Renal cortex interstitium (tissue), 11 donors: ENCODE data around the gene ZSCAN25. TPM values are rescaled to one million over a fixed set of nuclear protein-coding genes. Genes with fewer than 3 reads are reported as not detected.
"Not testable (repeated sequence)": the region's sequence is repeated elsewhere in the genome, so short reads cannot be mapped to it uniquely, and the experiment has no call there.

Experiments used
- DNase-seq, 11 donors: peaks; one replicate each; pipeline ENCODE4 v3.0.0-alpha.2; 2013; ENCODE audit warnings: low read depth in 9 of 11, low spot score in 4 of 11; ENCODE audit errors: extremely low read depth in 1 of 11
- polyA plus RNA-seq, 3 donors: library from polyadenylated mRNA; unstranded; fragments of 120-200 nt; gene quantifications; one replicate each; pipeline ENCODE4 v1.2.1, GENCODE V29; 2013; ENCODE audit not compliant: insufficient read length in 3 of 3

The ZSCAN25 gene
- polyA plus RNA-seq, 3 donors, result 18.5 to 21.0 (median 19.5) TPM

DNA sequence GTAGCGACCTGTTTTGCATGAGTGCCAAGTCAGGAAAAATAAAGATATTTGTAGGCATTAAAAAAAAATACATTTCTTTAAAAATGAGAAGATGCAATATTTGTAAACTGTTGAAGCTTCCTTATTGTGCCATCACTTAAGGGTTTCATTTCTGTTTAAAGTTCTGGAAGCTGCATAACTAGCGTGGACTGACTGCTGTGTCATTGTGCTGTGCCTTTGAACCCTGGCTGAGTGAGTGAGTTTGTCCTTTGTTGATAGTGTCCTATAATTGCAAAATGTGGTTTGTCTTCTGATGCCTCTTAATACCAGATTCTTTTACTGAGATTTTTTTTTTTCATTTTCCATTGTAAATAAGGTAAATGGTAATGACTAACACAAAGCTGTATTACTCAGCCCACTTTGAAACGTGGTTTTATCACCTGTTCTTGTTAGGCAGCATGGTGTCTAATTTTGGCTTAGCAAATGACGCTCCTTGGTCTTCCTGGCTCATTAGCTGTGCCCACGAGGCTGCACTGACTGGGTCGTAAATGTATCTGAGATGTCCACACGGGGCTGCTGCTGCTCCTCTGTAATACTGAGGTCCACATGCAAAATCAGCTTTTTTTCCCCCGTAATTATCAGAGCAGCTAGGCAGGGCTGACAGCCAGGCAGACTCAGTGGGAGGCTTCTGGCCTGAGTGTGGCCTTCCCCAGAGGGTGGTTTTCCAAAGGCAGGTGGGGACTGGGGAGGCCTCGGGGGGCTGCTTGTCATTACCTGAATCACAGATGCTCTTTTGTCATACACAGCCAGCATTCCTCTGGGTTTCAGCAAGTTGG, 14.8 kb downstream of the ZSCAN25 start:
- DNase-seq, result no peak

DNA sequence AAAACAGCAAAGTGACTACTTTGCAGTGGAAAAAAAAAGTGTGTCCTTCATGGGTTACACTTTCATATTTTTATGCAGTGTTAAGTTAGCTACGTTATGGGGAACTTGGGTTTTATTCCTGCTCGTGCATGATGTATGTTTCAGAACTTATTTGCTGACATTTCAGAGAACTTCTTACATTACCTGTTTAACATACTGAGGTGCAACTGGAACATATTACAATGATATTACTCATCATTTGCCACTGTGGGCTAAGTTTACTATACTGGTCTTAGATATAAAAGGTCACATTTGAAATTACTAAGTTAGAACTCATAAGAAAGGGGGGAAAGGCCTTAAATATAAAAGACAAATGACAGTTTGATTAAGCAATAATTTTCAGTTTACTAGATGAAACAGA, 20.7 kb downstream of the ZSCAN25 start:
- not testable (repeated sequence) for DNase-seq

- DNase-seq, result no peak
Observed at GRCh38 chr7:99638731-99639130, 22.0 kb downstream of the ZSCAN25 start.

DNA sequence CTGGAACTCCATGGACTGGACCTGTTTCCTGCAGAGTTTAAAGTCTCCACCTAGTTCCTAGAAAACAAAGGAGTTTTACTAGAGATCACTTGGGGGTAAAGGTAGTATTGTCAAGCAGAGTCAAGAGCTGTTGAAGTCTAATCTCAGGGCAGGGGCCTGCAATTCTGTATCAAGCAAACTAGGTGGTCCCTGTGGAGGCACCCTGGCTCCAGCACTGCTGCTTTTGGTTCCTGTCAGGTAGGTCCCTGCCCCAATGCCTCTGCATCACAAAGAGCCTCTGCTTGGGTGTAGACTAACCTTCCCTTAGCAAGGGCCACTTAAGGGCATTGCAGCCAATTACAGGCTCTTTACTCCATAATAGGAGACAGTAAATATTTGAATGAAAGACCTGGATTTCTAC, 22.5 kb downstream of the ZSCAN25 start:
- no peak for DNase-seq

DNA sequence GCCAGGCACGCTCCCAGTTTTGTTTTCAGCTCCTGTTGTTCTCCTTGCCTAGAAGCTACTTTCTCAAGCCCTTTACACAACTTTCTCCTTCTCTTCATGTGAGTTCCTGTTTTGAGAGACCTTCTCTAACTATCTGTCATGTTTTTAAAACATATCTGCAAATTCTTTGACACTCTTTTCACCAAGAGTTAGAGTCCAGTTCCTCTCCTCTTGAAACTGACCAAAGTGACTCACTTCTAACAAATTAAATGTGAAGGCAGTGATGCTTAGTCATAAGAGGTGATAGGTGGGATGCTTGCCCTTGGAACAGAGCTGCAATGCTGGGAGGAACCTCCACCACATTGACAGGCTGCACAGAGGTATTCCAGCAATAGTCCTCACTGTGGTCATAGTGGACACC, 25.3 kb downstream of the ZSCAN25 start:
- DNase-seq, result no peak

DNA sequence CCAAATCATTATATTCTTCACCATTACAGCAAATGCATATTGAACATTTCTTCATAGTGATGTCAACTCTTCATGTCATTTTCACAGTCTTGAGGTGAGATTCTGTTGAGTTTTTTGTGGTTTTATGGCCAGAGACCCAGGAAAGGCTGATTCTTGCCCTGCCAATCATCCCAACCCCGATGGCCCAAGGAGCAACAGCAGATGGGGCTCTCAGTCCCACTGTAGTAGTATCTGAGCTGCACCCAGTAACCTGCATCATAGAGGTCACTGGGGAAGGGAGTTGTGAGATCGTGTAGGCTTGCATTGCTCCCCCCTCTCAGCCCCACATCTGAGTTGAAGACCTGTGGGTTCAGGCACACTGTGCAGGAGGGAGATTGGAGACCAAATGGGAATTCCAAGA, 26.7 kb downstream of the ZSCAN25 start:
- no peak for DNase-seq

GRCh38 chr7:99644431-99644830, 27.7 kb downstream of the ZSCAN25 start:
- no peak for DNase-seq

GRCh38 chr7:99645590-99645989, 28.8 kb downstream of the ZSCAN25 start:
- no peak for DNase-seq

- no peak for DNase-seq
Observed at GRCh38 chr7:99648843-99649242, 32.1 kb downstream of the ZSCAN25 start.

DNA sequence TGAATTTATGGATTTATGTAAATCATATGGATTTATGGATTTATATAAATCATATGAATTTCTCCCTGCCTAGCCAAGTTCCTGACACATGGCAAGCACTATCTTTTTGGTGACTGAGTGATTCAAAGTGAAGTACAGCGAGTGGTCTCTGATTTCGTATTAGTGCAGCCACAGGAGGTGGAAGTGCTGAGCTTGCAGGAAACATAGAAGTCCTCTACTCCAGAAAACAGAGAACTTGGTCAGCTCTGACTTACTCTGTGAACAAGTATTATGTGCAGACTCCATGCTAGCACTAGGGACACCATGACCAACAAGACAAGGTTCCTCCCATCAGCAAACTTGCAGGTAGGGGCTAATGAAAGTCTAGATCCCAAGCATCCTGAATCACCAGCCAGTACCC, 34.5 kb downstream of the ZSCAN25 start:
- no peak for DNase-seq

DNA sequence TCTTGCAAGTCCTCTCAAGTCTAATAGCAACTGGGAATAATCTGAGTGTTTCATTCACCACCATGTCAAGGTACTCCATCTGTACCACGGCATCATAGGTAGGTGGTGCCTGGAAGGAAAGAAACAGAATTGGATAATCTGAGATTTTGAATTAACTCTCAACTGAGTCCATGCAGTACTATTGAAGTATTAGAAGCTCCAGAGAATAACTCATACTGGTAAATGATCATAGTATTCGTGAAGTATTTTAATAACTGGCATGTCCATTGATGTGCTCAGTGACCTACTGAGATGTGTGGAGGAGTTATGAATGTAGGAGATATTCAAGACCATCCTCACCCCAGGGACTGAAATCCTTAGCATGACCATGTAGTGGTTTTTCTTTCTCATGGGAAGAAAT, 35.9 kb downstream of the ZSCAN25 start:
- no peak for DNase-seq

- not testable (repeated sequence) for DNase-seq
Observed at GRCh38 chr7:99653269-99653668, 36.5 kb downstream of the ZSCAN25 start.

- DNase-seq, result no peak
Observed at GRCh38 chr7:99653754-99654153, 37.0 kb downstream of the ZSCAN25 start.

- not testable (repeated sequence) for DNase-seq
Observed at GRCh38 chr7:99654626-99655025, 37.9 kb downstream of the ZSCAN25 start.

DNA sequence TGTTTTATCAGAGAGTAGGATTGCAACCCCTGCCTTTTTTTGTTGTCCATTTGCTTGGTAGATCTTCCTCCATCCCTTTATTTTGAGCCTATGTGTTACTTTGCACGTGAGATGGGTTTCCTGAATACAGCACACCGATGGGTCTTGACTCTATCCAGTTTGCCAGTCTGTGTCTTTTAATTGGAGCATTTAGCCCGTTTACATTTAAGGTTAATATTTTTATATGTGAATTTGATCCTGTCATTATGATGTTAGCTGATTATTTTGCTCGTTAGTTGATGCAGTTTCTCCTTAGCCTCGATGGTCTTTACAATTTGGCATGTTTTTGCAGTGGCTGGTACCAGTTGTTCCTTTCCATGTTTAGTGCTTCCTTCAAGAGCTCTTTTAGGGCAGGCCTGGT, 41.1 kb downstream of the ZSCAN25 start:
- not testable (repeated sequence) for DNase-seq

GRCh38 chr7:99665312-99666012, 48.7 kb downstream of the ZSCAN25 start:
- DNase-seq, result no peak

GRCh38 chr7:99666013-99666395, 49.3 kb downstream of the ZSCAN25 start:
- DNase-seq, result no peak

GRCh38 chr7:99667179-99667578, 50.4 kb downstream of the ZSCAN25 start:
- no peak for DNase-seq

DNA sequence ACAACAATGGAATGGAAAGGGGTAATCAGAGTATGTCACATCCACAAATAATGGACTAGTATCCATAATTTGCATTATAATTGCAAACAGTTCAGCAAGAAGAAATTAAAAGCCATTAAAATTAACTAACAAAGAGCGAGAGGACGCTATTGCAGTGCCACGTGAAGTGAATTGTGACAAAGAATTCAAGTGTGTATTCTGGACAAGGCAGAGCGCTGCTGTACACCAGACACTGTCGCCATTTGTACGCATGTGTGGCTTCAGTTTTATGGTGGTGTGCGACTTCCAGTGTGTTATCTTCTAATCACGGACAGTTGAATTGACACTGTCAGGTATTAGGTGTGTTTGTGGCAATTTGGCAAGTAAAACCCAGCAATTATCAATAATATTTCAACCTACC, 51.8 kb downstream of the ZSCAN25 start:
- DNase-seq, result no peak

- DNase-seq, result no peak
Observed at GRCh38 chr7:99669782-99670181, 53.0 kb downstream of the ZSCAN25 start.

- no peak for DNase-seq
Observed at GRCh38 chr7:99672573-99672972, 55.8 kb downstream of the ZSCAN25 start.
